Mucosa of stomach (tissue), 1 donor: ENCODE data around the gene RPL3.
"Not testable (repeated sequence)": the region's sequence is repeated elsewhere in the genome, so short reads cannot be mapped to it uniquely, and the experiment has no call there.

Source experiments
- H3K27me3 ChIP-seq: one replicate; pipeline ENCODE4 v1.7.0; 2013; ENCODE audit warnings: mild to moderate bottlenecking, low read length; ENCODE audit not compliant: control insufficient read depth, insufficient read depth
- H3K36me3 ChIP-seq: one replicate; pipeline ENCODE4 v1.7.0; 2013; ENCODE audit warnings: low read length; ENCODE audit not compliant: control insufficient read depth, insufficient read depth
- H3K4me1 ChIP-seq: one replicate; pipeline ENCODE4 v1.7.0; 2013; ENCODE audit warnings: mild to moderate bottlenecking, low read length; ENCODE audit not compliant: control insufficient read depth, insufficient read depth
- H3K4me3 ChIP-seq: one replicate; pipeline ENCODE4 v1.7.0; 2013; ENCODE audit warnings: low read length
- H3K9ac ChIP-seq: one replicate; pipeline ENCODE4 v1.7.0; 2013; ENCODE audit warnings: mild to moderate bottlenecking, low read length, moderate library complexity
- H3K9me3 ChIP-seq: one replicate; pipeline ENCODE4 v1.7.0; 2013; ENCODE audit warnings: mild to moderate bottlenecking, low read length, moderate library complexity; ENCODE audit not compliant: control insufficient read depth
- donor health status: Pancreatic carcinoma.

RPL3 gene

DNA sequence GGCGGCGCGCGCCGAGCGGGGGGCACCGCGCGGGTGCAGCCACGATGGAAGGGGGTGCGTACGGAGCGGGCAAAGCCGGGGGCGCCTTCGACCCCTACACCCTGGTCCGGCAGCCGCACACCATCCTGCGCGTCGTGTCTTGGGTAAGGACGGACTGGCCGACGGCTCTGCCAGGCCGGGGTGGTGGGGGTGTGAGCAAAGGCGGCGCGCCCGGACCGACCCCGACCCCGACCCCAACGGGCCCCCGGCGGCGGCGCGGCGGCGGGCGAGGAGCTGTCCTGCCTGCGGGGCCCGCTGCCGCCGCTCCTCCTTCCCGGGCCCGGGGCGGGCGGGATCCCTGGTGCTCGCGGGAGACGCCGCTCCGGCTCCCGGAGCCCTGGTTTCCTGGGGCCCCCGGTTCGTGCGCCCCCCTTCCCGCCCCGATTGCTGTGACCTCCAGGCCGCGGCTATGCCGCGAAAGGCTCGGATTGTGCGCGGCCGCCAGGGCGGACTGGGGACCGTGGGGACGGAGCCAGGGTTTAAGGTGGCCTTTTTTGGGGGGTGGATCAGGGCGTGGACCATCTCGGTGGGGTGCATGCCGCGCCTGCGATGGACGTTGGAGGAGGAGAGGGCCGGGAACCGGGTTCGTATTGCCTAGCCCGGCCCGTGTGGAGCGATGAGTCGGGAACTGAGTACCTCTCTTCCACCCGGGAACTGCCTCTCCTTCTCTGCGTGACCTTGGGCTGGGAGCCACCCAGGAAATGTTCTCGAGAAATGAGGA, 30.7 kb upstream of the RPL3 start, which contains the start of gene SYNGR1:
TSS of gene SYNGR1 (plus strand) at position 25 of the 760 bp plus-strand sequence. CDS start at position 45, 20 bp downstream.
- H3K4me3 ChIP-seq: no peak within 1 kb of the TSS
- no peaks in the 10 kb centered on the region for H3K36me3 ChIP-seq
- H3K9me3 ChIP-seq: no peaks in the 10 kb centered on the region
- H3K9ac ChIP-seq: peak within 1 kb of the TSS; percentile 57
- peaks cover 20% of the 10 kb centered on the region for H3K27me3 ChIP-seq
- H3K4me1 ChIP-seq: no peaks in the 10 kb centered on the region

DNA sequence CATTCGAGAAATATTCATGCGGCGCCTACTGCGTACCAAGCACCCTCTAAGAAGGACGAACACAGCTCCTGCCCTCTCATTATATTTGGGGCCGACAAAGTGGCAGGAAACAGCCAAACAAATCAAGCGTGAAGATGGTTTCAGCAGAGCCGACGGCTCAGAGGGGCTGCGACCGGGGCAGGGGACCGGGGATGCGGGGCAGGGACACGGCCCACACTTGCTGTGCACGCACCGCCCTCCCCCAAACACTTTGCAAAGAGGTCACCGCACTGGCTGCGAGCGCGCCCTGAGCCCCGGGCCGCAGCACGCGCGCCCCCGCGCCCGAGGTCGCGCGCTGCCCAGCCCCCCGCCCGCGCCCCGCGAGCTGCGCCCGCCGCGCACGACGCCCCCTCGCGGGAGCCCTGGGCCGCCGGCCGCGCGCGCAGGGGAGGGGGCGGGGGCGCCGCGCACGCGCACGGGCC, 30.1 kb upstream of the RPL3 start:
- Histone ChIP-seq H3K4me3 (no peak overlapping the region), H3K4me1 (no peaks in the 10 kb centered on the region), H3K9me3 (no peaks in the 10 kb centered on the region), H3K9ac (peak overlapping the region; percentile 53), H3K36me3 (no peaks in the 10 kb centered on the region), H3K27me3 (peaks cover 20% of the 10 kb centered on the region)

DNA sequence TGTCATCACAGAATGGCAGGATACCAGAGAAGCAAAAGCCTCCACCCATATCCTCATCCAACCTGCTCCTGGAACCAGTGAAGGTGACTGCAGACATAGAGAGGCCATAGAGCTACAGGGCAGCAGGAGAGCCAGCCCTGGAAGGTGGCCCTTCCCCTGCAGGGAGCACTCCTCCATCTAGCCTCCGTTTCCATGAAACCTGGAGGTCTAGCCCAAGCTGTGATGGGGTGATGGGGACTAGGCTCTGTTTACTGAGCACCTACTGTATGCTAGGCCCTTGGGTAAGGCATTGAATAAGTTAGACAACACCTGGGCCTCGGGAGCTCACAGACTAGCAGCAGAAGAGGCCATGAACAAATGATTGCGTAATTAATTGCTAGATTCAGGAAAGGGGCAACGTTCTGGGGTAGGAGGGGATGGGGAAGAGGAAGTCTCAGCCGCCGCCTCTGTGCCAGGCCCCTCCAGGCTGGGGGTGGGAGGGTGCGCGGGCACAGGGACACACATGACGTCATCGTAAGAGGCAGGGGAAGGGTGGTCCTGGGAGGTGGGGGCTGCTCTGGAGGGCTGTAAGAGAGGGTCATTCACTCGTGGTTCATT, 29.6 kb upstream of the RPL3 start:
- Histone ChIP-seq H3K36me3 (no peaks in the 10 kb centered on the region), H3K4me1 (no peaks in the 10 kb centered on the region), H3K27me3 (peaks cover 20% of the 10 kb centered on the region), H3K4me3 (no peak overlapping the region), H3K9me3 (no peaks in the 10 kb centered on the region), H3K9ac (peak overlapping the region; percentile 53)

DNA sequence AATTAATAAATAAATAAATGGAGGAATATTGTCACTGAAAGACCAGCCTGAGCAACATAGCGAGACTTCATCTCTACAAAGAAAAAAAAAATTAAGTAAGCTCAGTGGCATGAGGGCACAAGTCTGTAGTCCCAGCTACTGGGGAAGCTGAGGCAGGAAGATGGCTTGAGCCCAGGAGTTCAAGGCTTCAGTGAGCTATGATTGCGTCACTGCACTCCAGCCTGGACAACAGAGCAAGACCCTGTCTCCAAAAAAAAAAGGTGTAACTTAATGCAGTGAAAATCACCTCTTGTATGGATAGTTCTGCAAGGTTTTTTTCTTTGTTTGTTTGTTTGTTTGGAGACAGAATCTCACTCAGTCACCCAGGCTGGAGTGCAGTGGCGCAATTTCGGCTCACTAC, 25.8 kb upstream of the RPL3 start:
- H3K4me3 ChIP-seq: no peak overlapping the region
- peaks cover 8% of the 10 kb centered on the region for H3K27me3 ChIP-seq
- no peaks in the 10 kb centered on the region for H3K36me3 ChIP-seq
- H3K4me1 ChIP-seq: no peaks in the 10 kb centered on the region
- no peak overlapping the region for H3K9ac ChIP-seq
- no peaks in the 10 kb centered on the region for H3K9me3 ChIP-seq

DNA sequence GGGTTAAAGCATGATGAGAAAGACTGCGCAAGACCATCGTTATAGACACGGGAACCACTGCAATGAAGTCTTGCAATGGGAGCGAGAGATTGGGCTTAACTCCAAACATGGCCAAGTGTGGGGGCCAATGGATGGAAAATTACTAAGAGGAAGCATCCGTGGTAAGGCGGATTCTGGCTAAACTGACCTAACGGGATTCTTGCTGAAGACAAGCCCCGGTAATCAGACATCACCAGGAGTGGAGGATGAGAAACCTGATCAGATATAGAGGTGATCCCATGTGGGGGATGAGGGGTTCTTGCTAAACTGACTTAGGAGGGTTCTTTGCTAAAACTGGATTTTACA, 24.6 kb upstream of the RPL3 start:
- peaks cover 2% of the 10 kb centered on the region for H3K27me3 ChIP-seq
- no peak overlapping the region for H3K9ac ChIP-seq
- no peak overlapping the region for H3K4me3 ChIP-seq
- H3K9me3 ChIP-seq: no peaks in the 10 kb centered on the region
- H3K4me1 ChIP-seq: no peaks in the 10 kb centered on the region
- no peaks in the 10 kb centered on the region for H3K36me3 ChIP-seq

DNA sequence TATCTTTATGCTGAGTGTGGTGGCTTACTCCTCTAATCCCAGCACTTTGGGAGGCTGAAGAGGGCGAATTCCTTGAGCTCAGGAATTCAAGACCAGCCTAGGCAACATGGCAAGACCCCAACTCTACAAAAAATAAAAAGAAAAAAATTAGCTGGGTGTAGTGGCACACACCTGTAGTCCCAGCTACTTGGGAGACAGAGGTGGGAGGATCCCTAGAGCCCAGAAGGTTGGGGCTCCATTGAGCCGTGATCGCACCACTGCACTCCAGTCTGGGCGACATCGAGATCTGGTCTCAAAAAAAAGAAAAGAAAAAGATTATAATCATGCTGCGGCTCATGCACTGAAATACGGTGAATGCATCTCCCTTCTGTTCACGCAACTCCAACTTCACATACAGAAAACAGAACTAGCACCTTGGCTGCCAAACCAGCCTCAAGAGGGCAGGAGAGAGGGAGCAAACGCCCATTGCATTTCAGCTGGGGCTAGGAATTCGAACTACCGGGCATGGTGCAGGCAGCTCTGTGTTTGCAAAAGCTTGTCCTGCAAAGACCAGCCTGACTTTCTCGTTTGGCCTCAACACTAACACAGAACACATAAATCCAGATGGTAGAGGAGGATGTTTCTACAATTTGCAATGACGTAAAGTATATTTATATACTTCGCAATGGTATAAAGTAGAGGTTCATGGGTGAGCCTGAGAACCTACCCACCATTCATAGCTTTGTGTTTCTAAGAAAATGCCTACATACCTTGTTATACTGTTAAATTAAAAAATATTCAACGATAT, 24.0 kb upstream of the RPL3 start:
- H3K9ac ChIP-seq: no peak overlapping the region
- H3K36me3 ChIP-seq: no peaks in the 10 kb centered on the region
- no peak overlapping the region for H3K4me3 ChIP-seq
- H3K27me3 ChIP-seq: no peaks in the 10 kb centered on the region
- H3K4me1 ChIP-seq: no peaks in the 10 kb centered on the region
- no peaks in the 10 kb centered on the region for H3K9me3 ChIP-seq

DNA sequence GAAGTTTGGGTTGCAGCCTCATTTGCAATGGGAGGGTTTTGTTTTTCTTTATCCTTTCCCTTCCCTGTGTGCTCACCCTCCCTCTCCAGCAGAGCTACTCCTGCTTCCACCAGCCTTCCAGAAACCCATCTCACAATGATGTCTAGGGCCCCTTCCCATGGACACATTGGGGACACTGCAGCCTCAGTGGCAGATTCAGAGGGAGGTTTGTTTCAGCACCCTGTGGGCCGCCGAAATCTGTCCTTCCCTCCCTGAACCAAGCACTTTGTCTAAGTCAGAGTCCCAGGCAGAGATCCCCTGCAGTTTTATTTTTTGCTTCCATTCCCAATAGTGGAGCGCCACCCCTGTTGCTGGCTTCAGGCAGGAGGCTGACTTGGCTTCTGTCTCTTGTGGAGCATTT, 21.8 kb upstream of the RPL3 start:
- Histone ChIP-seq H3K27me3 (no peaks in the 10 kb centered on the region), H3K4me1 (no peaks in the 10 kb centered on the region), H3K9me3 (no peaks in the 10 kb centered on the region), H3K36me3 (no peaks in the 10 kb centered on the region), H3K4me3 (no peak overlapping the region), H3K9ac (no peak overlapping the region)

DNA sequence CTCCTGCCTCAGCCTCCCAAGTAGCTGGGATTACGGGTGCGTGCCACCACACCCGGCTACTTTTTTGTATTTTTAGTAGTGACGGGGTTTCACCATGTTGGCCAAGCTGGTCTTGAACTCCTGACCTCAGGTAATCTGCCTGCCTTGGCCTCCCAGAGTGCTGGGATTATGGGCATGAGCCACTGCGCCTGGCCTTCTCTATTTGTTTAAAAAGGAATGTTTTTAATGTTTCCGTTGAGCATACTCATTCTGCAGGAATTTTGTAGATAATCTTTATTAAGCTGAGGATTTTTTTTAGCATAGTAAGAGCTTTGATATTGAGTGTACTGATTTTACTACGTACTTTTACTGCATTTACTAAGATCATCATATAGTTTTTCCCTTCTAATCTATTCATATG, 20.4 kb upstream of the RPL3 start:
- H3K9me3 ChIP-seq, H3K9ac ChIP-seq, H3K36me3 ChIP-seq, H3K27me3 ChIP-seq, H3K4me3 ChIP-seq, H3K4me1 ChIP-seq: not testable (repeated sequence)

DNA sequence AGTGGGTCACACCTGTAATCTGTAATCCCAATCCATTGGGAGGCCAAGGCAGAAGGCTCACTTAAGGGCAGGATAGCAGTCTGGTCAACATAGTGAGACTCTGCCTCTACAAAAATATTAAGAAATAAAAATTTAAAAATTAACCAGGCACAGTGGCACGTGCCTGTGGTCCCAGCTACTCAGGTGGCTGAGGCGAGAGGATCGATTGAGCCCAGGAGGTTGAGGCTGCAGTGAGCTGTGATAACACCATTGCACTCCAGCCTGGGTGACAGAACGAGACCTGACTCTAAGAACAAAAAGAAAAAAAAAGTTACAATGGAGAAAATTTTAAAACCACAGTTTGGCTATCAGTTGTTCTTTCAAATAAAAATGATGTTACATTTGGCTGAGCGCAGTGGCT, 17.0 kb upstream of the RPL3 start:
- H3K27me3 ChIP-seq: no peaks in the 10 kb centered on the region
- no peaks in the 10 kb centered on the region for H3K36me3 ChIP-seq
- no peak overlapping the region for H3K4me3 ChIP-seq
- peaks cover 5% of the 10 kb centered on the region for H3K4me1 ChIP-seq
- no peak overlapping the region for H3K9ac ChIP-seq
- no peaks in the 10 kb centered on the region for H3K9me3 ChIP-seq

DNA sequence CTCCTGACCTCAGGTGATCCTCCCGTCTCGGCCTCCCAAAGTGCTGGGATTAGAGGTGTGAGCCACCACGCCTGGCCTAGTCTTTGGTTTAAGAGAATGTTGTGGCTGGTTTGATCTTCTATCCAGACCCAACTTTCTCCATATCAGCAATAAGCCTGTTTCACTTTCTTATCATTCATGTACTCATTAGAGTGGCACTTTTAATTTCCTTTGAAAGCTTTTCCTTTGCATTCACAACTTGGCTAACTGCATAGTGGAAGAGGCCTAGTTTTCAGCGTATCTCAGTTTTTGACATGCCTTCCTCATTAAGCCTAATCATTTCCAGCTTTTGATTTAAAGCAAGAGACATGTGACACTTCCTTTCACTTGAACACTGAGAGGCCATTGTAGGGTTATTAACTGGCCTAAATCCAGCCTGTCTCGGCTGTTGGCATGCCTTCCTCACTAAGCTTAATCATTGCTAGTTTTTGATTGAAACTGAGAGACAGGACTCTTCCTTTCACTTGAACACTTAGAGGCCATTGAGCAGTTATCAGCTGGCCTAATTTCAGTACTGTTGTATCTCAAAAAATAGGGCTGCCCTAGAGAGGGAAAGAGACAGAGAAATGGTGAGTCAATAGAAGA, 13.1 kb upstream of the RPL3 start:
- Histone ChIP-seq H3K9me3 (no peaks in the 10 kb centered on the region), H3K4me1 (peaks cover 5% of the 10 kb centered on the region), H3K4me3 (no peak overlapping the region), H3K9ac (no peak overlapping the region), H3K27me3 (no peaks in the 10 kb centered on the region), H3K36me3 (no peaks in the 10 kb centered on the region)

DNA sequence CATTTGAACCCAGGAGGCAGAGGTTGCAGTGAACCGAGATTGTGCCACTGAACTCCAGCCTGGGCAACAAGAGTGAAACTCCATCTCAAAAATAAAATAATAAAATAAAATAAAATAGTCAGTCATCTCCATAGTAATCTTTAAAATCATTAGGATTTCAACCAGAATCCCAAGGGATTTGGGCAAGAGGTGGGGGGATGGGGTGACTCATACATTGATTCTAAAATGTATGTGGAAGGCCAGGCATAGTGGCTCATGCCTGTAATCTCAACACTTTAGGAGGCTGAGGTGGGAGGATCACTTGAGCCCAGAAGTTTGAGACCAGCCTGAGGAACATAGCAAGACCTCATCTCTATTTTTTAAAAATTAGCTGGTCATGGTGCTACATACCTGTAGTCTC, 11.1 kb upstream of the RPL3 start:
- not testable (repeated sequence) for H3K27me3 ChIP-seq, H3K4me3 ChIP-seq, H3K36me3 ChIP-seq, H3K4me1 ChIP-seq, H3K9me3 ChIP-seq, H3K9ac ChIP-seq
